Hepatocyte (in vitro differentiated cells): ENCODE results near the gene KCNQ5.

ENCODE experiments used
- CTCF ChIP-seq: fragments of 200-600 bp; sonication (generic); IDR thresholded peaks from 2 replicates; pipeline ENCODE4 v1.5.1; 2016; ENCODE audit warnings: antibody characterized with exemption, mild to moderate bottlenecking; ENCODE audit not compliant: poor library complexity
- EZH2phosphoT487 ChIP-seq: fragments of 200-600 bp; sonication (generic); IDR thresholded peaks from one replicate; pipeline ENCODE4 v1.6.1; 2018; ENCODE audit warnings: antibody characterized with exemption, mild to moderate bottlenecking, low read depth, moderate library complexity; ENCODE audit not compliant: unreplicated experiment, severe bottlenecking

DNA sequence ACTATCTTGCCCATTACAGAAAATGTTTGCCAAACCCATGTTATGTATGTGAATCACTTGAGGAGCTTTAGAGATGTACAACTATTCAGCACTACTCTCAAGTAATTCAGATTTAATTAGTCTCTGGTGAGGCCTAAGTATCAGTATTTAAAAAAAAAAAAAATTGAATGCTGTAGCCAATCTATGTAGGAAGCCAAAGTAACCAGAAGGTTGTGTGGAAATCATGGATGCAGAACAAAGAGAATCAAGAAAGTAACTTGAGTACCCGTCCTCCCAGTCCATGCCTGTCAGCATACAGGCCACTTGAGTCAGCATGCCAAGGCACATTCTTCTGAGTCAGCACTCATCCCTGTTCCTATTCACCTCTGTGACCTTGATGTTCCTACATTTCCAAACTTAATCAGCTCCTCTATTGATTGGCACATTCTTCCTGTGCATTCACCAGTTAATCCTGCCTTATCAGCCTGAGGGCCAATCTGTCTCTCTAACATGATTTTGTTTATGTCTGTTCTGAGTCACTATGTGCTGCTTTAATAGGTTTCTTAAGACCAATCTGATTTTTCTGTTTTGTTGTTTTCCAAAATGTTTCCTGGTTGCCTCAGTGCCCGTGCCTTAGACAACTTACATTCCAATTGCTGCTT, 165.6 kb downstream of the KCNQ5 start:
- TF ChIP-seq CTCF (no peak), EZH2phosphoT487 (no peak)
